ENCODE measurements around the gene CHST14. TPM values are rescaled to one million over a fixed set of nuclear protein-coding genes. Genes with fewer than 3 reads are reported as not detected.

CHST14 gene
- total RNA-seq, 1 donor = 14.2 TPM

DNA sequence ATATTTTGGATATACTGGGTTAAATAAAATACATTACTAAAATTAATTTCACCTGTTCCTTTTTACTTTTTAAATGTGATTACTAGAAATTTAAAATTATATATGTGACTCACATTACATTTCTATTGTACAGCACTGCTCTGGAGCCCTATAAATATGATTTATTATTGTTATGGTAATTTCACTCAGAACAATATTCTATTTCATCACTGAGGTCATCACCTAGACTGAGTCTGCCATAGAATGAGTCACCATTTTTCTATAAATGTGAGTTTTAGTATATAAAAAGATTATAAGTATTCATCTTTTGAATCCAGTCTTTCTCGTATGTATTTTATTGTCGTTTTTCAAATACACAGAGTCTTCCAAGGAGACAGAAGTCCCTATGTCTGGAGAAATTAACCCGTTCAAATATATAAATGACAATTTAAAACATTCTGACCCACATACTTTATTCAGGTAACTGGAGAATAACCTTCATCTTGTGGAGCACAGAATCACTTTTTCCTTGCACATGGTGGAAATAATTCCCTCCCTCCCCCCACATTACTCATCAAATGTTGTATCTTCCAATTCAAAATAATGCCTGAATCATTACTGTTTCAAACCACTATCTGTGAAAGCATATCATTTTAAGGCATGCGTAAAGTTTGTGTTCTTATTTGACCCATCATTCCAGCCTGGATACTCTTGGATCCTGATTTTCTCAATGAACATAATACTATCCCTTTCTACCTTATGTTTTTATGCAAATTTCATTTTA is 30.0 kb downstream of the CHST14 start:
- peak; percentile 51 for DNase-seq (ENCODE audit: low read depth)
- H3K4me3 ChIP-seq (ENCODE audit: low read depth, low read length) = no peak overlapping the region
- TF ChIP-seq, protein P1, sequence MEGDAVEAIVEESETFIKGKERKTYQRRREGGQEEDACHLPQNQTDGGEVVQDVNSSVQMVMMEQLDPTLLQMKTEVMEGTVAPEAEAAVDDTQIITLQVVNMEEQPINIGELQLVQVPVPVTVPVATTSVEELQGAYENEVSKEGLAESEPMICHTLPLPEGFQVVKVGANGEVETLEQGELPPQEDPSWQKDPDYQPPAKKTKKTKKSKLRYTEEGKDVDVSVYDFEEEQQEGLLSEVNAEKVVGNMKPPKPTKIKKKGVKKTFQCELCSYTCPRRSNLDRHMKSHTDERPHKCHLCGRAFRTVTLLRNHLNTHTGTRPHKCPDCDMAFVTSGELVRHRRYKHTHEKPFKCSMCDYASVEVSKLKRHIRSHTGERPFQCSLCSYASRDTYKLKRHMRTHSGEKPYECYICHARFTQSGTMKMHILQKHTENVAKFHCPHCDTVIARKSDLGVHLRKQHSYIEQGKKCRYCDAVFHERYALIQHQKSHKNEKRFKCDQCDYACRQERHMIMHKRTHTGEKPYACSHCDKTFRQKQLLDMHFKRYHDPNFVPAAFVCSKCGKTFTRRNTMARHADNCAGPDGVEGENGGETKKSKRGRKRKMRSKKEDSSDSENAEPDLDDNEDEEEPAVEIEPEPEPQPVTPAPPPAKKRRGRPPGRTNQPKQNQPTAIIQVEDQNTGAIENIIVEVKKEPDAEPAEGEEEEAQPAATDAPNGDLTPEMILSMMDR (IDR thresholded peaks at IDR 0.05; ENCODE audit: insufficient read depth, low read depth, low read length) = no peak

DNA sequence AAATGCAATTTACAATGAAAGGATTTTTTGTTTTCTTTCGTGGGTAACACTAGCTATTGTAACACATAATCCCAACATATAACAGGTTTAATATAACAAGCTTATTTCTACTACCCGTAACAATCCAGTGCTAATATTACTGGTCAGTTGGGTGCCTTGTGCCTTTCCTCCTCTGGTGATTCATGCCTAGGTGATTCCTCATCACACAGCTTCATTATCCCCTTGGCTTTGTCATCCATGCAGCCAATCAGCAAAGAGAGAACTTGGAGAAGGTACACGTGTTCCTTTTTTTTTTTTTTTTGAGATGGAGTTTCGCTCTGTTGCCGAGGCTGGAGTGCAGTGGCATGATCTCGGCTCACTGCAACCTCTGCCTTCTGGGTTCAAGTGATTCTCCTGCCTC is 30.7 kb downstream of the CHST14 start:
- TF ChIP-seq, protein P1 (IDR thresholded peaks at IDR 0.05; ENCODE audit: insufficient read depth, low read depth, low read length) = no peak
- no peak overlapping the region for H3K4me3 ChIP-seq (ENCODE audit: low read depth, low read length)
- no peak for DNase-seq (ENCODE audit: low read depth)

DNA sequence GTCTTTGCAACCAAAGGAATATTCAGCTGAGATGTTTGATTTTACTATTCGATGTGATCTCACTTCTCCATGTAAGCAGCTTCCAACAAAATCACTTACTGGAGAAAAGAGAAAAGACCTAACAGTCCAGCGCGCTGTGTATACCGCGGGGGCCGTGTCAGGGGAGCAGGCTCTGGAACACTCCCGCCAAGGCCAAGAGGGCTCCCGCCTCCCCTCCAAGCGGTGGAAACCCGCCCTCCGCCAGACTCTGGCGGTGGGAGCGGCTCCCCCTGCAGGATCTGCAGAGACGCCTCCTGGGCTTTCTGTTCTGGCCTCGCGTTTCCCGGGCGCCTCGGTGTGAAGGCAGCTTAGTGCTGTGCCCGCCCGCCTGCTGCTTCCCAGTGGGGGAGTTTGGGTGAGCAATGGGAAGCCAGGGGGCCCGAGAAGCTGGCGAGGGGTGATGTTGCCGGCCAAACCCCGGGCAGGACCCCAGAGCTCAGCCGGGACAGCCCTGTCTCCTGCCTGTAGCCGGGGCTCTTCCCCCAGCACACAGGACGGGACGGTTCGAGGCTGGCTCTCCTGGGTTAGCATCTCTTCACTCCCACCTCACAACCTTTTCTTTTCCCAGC is 36.3 kb downstream of the CHST14 start:
- DNase-seq (ENCODE audit: low read depth) = peak; percentile 76
- TF ChIP-seq, protein P1 (IDR thresholded peaks at IDR 0.05; ENCODE audit: insufficient read depth, low read depth, low read length) = peak; percentile 85
- peak overlapping the region; percentile 39 for H3K4me3 ChIP-seq (ENCODE audit: low read depth, low read length)

DNA sequence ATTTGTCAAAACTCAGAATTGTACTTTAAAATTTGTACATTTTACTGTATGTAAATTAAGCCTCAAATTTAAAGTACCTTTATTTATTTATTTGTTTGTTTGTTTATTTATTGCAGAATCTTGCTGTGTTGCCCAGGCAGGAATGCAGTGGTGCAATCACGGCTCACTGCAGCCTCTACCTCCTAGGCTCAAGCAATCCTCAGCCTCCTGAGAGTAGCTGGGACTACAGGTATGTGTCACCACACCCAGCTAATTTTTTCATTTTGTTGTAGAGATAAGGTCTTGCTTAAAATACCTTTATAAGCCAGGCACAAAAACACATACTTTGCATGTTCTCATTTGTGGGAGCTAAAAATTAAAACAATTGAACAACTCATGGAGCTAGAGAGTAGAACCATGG is 37.4 kb downstream of the CHST14 start:
- no peak for DNase-seq (ENCODE audit: low read depth)
- TF ChIP-seq, protein P1 (IDR thresholded peaks at IDR 0.05; ENCODE audit: insufficient read depth, low read depth, low read length) = no peak
- H3K4me3 ChIP-seq (ENCODE audit: low read depth, low read length) = no peak overlapping the region

DNA sequence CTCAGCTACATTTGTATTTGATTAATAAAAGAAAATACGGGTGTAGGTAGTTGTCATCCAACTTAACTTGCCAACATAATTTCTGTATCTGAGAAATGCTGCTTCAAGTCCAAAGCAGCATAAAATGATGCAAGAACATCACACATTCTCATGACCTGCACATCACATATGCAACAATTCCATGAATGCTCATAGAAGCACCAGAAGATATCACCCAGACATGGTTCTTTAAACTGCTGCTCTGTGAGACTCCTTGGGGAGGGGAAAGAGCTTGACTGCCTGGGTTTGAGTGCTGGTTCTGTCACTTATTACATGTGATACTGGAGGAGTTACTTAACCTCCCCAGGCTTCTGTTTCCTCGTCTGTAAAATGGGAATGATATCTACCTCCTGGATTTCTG is 39.4 kb downstream of the CHST14 start:
- no peak overlapping the region for H3K4me3 ChIP-seq (ENCODE audit: low read depth, low read length)
- no peak for DNase-seq (ENCODE audit: low read depth)
- TF ChIP-seq, protein P1 (IDR thresholded peaks at IDR 0.05; ENCODE audit: insufficient read depth, low read depth, low read length) = no peak

DNA sequence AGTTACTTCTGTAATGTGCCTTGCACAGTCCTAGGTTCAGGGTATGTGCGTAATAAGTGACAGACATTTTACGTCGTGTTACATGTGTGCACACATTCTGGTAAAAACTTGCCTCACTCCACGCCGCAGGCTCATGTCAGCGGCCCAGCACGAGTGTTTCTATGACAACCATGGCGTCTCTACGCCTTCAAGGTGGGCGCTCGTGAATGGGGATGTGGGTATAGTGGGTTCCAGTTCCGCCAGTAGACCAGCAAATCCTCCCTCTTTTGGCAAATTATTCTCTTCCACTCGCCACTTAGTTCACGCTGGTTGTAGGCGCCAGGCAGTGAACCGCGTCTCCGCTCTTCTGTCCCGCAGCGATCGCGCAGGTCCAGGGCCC is 40.3 kb downstream of the CHST14 start:
- TF ChIP-seq, protein P1 (IDR thresholded peaks at IDR 0.05; ENCODE audit: insufficient read depth, low read depth, low read length) = no peak
- DNase-seq (ENCODE audit: low read depth) = no peak
- H3K4me3 ChIP-seq (ENCODE audit: low read depth, low read length) = peak overlapping the region; percentile 58

Measured in fibroblast of villous mesenchyme (primary cell).